HuH-7.5 (cell line): ENCODE data around the gene POMGNT2.

ENCODE experiments used
- DNase-seq: peaks from one replicate; pipeline ENCODE4 v3.0.0; 2011; ENCODE audit warnings: low spot score

Gene POMGNT2

DNA sequence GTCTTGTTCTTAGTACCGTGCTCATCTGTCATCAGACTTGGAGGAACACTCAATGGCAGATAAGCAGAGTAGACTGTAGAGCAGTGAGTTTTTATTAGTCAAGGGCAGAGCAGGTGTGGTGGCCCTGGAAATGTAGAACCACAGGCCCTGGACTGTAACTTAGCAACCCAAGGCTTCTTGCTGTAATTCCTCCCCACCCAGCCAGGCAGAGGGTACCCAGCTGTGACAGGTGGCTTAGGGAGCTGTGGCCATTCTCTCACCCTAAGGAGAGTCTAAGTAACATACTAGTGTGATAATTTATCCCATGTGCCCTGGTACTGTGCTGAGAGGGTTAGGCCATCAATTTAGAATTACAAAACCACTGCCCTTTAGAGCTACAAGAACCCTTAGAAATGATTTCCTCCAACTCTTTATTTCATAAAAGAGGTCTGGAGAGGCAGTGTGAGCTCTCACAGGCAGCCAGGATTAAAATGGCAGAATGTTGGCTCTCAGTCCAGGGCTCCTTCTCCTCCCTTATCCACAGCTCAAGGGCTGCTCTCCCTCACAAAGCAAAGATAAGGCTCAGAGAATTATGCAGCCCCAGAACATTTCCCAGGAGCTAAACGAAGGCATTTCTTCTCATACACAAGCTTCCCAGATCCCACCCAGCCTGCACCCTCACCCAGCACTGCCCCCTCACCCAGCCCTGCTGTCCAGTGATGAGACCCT, 3.0 kb downstream of the POMGNT2 start:
- DNase-seq, result no peak

DNA sequence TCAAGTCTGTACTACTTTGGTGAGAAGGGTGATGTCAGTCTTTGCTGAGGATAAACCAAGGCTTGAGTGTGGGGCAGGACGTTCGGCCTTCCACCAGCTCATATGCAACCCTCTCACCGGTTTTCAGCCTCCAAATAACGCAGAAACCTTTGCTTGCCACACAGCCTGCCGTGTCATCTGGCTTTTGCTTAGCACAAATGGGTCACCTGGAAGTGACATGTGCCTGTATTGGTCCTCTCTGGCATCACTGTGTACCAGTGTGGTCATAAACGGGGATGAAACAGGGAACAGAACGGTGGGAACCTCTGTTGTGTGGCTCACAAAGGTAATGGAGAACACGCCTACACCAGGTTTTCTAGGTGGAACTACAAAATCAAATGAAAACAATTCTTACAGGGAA, 7.1 kb downstream of the POMGNT2 start:
- DNase-seq, result no peak

DNA sequence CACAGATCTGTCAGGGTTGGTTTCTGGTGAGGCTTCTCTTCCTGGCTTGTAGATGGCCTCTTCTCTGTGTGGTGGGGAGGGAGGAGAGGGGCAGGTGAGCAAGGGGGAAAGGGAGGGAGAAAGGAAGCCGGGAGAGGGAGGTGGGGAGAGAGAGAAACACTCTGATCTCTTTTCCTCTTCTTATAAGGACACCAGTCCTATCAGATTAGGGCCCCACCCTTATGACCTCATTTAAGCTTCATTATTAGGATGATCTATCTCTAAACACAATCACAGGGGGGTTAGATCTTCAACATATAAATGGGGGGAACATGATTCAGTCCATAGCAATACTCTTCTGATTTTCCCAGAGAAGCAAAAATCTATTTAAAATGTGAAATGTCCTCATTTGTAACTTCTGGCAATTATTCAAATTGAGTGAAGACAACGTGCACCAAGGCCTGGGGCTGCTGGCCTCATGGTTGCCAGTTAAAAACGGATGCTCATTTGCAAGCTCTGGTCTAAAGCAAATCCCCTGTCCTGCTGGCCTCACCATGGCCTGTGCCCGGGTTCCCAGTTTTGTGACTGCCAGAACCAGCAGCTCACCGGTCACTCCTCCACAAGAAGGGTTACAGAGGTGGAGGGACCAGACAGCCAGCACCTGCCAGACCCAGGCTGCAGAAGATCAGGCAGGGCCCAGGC, 8.3 kb downstream of the POMGNT2 start:
- DNase-seq, result no peak

GRCh38 chr3:43096761-43097160, 9.1 kb downstream of the POMGNT2 start:
- no peak for DNase-seq

DNA sequence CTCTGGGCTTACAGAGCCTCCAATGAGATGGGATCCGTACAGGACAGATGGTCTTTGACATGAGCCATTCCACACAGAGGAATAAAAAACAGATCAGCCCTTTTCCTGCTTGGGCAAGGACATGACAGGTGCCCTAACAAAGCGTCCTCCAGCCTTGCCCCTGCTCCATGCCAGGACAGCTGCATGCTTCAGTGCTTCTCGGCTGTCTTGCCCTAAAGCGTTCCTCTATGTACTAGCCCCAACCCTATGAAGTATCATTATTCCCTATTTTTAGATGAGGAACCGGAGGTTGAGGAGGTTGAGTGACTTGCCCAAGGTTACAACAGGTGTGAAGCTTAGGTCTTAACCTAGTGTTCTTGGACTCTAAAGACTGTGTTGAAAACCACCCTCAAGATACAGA, 10.5 kb downstream of the POMGNT2 start:
- DNase-seq, result no peak

GRCh38 chr3:43094851-43095250, 11.0 kb downstream of the POMGNT2 start:
- DNase-seq, result no peak

- no peak for DNase-seq
Observed at GRCh38 chr3:43094381-43094780, 11.5 kb downstream of the POMGNT2 start.

DNA sequence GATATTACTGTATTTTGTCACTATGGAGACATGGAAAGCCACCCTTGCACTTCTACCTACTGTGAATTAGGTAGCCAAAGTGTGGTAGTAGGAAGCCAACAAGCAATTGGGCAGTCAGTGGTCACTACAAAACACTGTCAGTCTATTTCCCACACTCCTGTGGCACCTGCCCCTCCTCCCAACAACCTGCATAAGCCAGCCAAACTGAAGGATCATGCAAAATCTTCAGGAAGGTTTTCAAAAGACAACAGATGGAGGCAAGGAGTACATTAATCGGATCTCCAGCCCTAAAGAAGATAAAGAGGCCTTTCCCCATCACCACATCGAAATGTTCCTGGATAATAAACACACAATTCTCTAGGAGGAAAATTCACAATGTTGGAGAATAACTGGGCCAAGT, 11.9 kb downstream of the POMGNT2 start:
- no peak for DNase-seq

- no peak for DNase-seq
Observed at GRCh38 chr3:43093006-43093405, 12.9 kb downstream of the POMGNT2 start.

GRCh38 chr3:43091481-43091880, 14.4 kb downstream of the POMGNT2 start:
- DNase-seq, result no peak

GRCh38 chr3:43090238-43090637, 15.6 kb downstream of the POMGNT2 start:
- DNase-seq, result no peak

GRCh38 chr3:43089081-43089480, 16.8 kb downstream of the POMGNT2 start:
- no peak for DNase-seq

GRCh38 chr3:43087249-43087776, 18.6 kb downstream of the POMGNT2 start:
- DNase-seq, result no peak

DNA sequence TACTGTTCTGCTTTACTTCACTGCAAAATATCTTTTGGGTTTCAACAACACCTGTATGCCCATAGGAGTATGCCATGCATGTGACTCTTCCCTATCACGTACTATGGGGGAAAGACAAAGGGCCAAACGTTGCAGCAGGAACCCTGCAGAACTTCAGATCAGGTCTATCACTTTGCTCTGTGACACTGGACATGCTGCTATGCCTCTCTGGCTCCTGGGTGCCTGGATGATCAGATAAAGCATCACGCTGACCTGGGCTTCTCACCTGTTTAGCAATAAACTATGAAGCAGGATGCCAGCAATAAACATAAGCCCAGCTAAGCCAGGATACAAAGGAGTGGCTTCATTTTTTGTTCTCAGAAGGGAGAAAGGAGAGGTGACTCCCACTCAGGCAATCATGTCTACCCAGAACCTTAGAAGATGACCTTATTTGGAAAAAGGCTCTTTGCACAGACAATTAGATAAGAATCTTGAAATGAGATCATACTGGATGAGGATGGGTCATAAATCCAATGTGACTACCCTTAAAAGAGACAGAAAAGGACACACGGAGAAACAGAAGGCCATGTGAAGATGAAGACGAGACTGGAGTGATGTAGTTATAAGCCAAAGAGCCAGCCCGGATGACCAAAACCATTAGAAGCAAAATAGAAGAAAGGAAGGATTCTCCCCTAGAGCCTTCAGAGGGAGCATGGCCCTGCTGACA, 19.3 kb downstream of the POMGNT2 start:
- DNase-seq, result no peak

DNA sequence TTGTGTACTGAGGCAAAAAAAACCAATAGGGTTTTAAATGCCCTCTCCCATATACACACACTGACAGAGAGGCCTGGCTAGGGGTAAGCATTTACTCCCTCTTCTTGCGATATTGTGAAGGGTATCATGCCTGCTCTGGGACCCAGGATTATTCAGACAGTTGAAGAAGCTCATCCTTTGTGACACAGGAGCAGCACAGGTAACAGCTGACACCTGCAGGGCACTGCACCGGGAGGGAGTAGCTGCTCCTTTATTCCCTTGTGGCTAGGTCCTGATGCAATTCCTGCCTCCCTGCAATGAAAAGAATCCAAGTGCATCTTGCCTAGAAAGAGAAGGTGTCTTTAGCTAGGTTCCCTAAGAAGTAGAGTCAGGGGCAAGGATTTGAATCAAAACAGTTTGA, 23.4 kb downstream of the POMGNT2 start:
- DNase-seq, result no peak

GRCh38 chr3:43081796-43082195, 24.1 kb downstream of the POMGNT2 start:
- no peak for DNase-seq

DNA sequence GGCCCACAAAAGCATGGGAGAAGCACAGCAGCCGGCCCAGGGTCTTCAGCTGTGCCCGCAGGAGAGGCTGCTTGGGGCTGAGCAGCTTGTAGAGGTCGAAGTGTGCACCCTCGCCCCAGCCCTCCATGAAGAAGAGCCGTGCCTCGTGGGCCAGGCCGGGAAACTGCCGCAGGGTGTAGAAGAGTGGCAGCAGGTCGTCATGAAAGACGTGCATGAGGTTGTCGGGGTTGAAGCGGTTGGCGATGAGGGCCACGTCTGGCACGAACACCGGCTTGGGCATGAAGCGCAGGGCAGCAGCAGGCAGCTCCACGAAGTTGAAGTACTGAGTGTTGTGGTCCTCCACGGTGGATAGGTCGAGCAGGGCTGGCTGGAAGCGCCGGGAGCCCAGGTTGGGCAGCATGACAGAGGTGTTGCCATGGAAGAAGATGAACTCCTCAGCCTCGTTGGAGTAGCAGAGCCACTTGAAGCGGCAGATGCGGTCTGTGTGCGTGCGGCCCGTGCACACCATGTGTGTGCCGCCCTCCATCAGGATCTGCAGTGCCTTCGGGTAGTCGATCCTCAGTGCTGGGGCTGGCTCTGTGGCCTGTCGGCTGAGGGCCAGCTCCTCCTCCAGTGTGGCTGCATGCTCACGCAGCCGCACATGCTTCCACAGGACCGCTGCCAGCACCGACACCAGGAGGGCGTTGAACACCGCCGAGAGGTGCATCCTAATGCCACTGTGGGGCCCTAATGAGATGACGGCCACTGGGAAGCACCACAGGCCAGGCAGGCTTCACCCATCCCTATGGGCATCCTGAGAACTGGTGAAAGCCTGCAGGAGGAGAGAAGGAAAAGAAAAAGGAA, 24.9 kb downstream of the POMGNT2 start:
- no peak for DNase-seq

GRCh38 chr3:43079536-43080332, 26.1 kb downstream of the POMGNT2 start:
- no peak for DNase-seq

DNA sequence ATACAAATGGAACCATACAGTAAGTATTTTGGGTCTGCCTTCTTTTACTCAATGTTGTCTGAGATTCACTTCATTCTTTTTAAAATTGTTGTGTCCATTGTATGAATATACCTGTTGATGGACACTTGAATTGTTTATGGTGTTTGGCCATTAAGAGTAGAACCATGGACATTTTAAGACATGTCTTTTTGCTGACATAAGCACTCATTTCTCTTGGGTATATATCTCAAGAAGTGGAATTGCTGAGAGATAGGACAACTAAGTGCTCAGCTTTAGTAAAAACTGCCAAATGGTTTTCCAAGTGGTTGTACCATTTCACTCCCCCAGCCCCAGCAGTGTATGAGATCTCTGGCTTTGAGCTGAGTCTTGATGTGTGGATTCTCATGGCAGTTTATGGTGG, 28.2 kb downstream of the POMGNT2 start:
- DNase-seq, result no peak

- DNase-seq, result no peak
Observed at GRCh38 chr3:43077261-43077660, 28.6 kb downstream of the POMGNT2 start.

DNA sequence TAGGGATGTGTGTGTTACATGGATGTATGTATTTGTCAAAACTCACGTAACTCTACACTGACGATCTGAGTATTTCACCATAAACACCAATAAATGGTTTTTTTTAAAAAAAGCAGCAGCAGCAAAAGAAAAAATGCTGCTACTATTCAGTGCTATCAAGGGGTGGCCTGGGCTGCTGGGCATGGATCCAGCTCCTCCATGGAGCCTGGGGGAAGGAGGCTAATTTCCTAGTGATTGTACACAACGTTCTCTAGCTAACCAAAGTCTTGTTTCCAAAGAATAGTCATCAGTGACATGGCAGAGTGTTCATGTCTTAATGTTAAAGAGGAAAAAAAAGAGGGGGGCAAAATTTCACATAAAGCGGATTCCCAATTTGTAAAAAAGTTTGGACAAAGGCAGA, 29.0 kb downstream of the POMGNT2 start:
- DNase-seq, result no peak
